Measurements from ENCODE around the gene PRTFDC1. TPM values are rescaled to one million over a fixed set of nuclear protein-coding genes. Genes with fewer than 3 reads are reported as not detected.
"Not testable (repeated sequence)": the region's sequence is repeated elsewhere in the genome, so short reads cannot be mapped to it uniquely, and the experiment has no call there.

Gene PRTFDC1
- total RNA-seq, 2 donors from 2014 or later, result 0.69 TPM; not detected in 1

DNA sequence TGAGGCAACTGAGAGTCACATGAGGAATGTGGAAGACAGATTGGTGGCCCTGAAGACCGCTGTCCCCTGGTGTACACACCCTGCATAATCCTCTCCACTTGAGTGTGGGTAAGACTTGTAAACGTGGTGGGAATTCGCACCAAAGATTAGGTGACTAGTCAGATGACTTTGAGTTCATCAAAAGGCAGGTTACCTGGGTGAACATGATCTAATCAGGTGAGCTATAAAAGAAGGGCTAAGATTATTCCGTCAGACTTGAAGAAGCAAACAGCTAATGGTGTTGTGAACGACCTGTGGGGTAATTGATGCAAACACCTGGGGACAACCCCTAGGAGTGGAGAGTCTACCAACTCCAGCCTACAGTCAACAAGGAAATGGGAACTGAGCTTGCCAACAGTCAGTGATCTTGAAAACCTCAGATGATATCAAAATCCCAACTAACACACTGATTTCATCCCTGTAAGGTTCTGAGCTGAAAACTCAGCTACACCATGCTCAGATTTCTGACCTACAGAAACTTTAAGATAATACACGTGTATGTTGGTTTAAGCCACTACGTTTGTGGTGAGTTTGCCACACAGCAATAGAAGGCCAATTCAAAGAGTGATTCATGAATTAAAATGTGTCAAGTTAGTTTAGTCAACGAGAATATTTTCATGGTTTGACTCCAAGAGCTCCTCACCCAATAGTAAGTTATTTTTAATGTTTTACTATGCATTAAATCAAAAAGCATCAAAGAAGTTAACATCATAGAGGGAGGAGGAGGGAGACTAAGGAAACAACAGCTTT, 16.7 kb downstream of the PRTFDC1 start:
- Mint-ChIP-seq H3K27ac (no peak overlapping the region), H3K27me3 (no peaks in the 10 kb centered on the region), H3K4me3 (no peak overlapping the region), H3K36me3 (no peaks in the 10 kb centered on the region), H3K9me3 (no peaks in the 10 kb centered on the region), H3K4me1 (ENCODE audit: low read depth in 2 of 2) (peaks cover 0 to 12% of the 10 kb centered on the region in 2 donors)
- DNase-seq (ENCODE audit: low spot score), result no peak
- ATAC-seq, result peak in 1 of 2 donors; percentile 24

DNA sequence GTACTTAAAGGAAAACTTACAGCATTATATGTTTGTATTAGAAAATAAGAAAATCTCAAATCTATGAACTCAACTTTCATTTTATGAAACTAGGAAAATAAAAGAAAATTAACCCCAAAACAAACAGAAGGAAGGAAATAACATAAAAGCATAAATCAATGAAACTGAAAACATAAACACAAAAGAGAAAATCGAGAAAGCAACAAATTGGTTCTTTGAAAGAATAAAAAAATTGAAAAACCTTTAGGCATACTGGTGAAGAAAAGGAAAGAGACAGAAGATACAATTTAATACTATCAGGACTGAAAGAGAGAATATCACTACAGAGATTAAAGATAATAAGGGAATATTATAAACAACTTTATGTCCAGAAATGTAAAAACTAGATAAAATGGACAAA, 21.2 kb downstream of the PRTFDC1 start:
- Mint-ChIP-seq H3K4me1 (ENCODE audit: low read depth in 2 of 2) (peaks cover 6 to 16% of the 10 kb centered on the region in 2 donors), H3K9me3 (no peaks in the 10 kb centered on the region), H3K36me3 (no peaks in the 10 kb centered on the region), H3K27ac (no peak overlapping the region), H3K4me3 (no peak overlapping the region), H3K27me3 (no peaks in the 10 kb centered on the region)
- DNase-seq (ENCODE audit: low spot score) (no peak), ATAC-seq (no peak)

GRCh38 chr10:24930427-24930826, 22.0 kb downstream of the PRTFDC1 start:
- Mint-ChIP-seq H3K36me3 (no peaks in the 10 kb centered on the region), H3K9me3 (no peaks in the 10 kb centered on the region), H3K4me1 (ENCODE audit: low read depth in 2 of 2) (peaks cover 6 to 10% of the 10 kb centered on the region in 2 donors), H3K27me3 (no peaks in the 10 kb centered on the region), H3K27ac (no peak overlapping the region), H3K4me3 (no peak overlapping the region)
- ATAC-seq (no peak), DNase-seq (ENCODE audit: low spot score) (no peak)

GRCh38 chr10:24929904-24930303, 22.5 kb downstream of the PRTFDC1 start:
- no peak overlapping the region for H3K27ac Mint-ChIP-seq

GRCh38 chr10:24929056-24929544, 23.3 kb downstream of the PRTFDC1 start:
- H3K27me3 Mint-ChIP-seq, result no peaks in the 10 kb centered on the region
- peaks cover 6 to 10% of the 10 kb centered on the region in 2 donors for H3K4me1 Mint-ChIP-seq (ENCODE audit: low read depth in 2 of 2)
- H3K27ac Mint-ChIP-seq, result no peak overlapping the region
- H3K9me3 Mint-ChIP-seq, result peaks cover under 1% of the 10 kb centered on the region
- H3K4me3 Mint-ChIP-seq, result no peak overlapping the region
- peaks cover 3% of the 10 kb centered on the region for H3K36me3 Mint-ChIP-seq
- no peak for ATAC-seq
- DNase-seq (ENCODE audit: low spot score), result no peak

More at GRCh38 chr10:24929904-24930303, 22.5 kb downstream of the PRTFDC1 start:
- H3K36me3 Mint-ChIP-seq, result no peaks in the 10 kb centered on the region
- H3K27me3 Mint-ChIP-seq, result no peaks in the 10 kb centered on the region
- H3K9me3 Mint-ChIP-seq, result no peaks in the 10 kb centered on the region
- peaks cover 6 to 9% of the 10 kb centered on the region in 2 donors for H3K4me1 Mint-ChIP-seq (ENCODE audit: low read depth in 2 of 2)
- no peak overlapping the region for H3K4me3 Mint-ChIP-seq
- ATAC-seq (no peak), DNase-seq (ENCODE audit: low spot score) (no peak)

- no peak for DNase-seq (ENCODE audit: low spot score)
- ATAC-seq, result no peak
- Mint-ChIP-seq H3K4me3 (no peak overlapping the region), H3K36me3 (peaks cover 12% of the 10 kb centered on the region), H3K27me3 (no peaks in the 10 kb centered on the region), H3K4me1 (ENCODE audit: low read depth in 2 of 2) (peaks cover 6 to 15% of the 10 kb centered on the region in 2 donors), H3K9me3 (peaks cover 5% of the 10 kb centered on the region), H3K27ac (no peak overlapping the region)
Measured at GRCh38 chr10:24928163-24928562, 24.2 kb downstream of the PRTFDC1 start.

- ATAC-seq, result no peak
- peaks cover 5% of the 10 kb centered on the region for H3K9me3 Mint-ChIP-seq
- H3K27me3 Mint-ChIP-seq, result no peaks in the 10 kb centered on the region
Measured at GRCh38 chr10:24926557-24926956, 25.8 kb downstream of the PRTFDC1 start.

GRCh38 chr10:24925799-24926198, 26.6 kb downstream of the PRTFDC1 start:
- Mint-ChIP-seq H3K4me1 (ENCODE audit: low read depth in 2 of 2) (peaks cover 19 to 23% of the 10 kb centered on the region in 2 donors), H3K27me3 (no peaks in the 10 kb centered on the region), H3K4me3 (no peak overlapping the region), H3K9me3 (peaks cover 5% of the 10 kb centered on the region), H3K27ac (no peak overlapping the region), H3K36me3 (peaks cover 12% of the 10 kb centered on the region)
- DNase-seq (ENCODE audit: low spot score), result no peak
- no peak for ATAC-seq

More at GRCh38 chr10:24926557-24926956, 25.8 kb downstream of the PRTFDC1 start:
- H3K27ac Mint-ChIP-seq, result no peak overlapping the region
- DNase-seq (ENCODE audit: low spot score), result no peak
- peaks cover 11 to 15% of the 10 kb centered on the region in 2 donors for H3K4me1 Mint-ChIP-seq (ENCODE audit: low read depth in 2 of 2)
- H3K4me3 Mint-ChIP-seq, result no peak overlapping the region
- H3K36me3 Mint-ChIP-seq, result peaks cover 12% of the 10 kb centered on the region

DNA sequence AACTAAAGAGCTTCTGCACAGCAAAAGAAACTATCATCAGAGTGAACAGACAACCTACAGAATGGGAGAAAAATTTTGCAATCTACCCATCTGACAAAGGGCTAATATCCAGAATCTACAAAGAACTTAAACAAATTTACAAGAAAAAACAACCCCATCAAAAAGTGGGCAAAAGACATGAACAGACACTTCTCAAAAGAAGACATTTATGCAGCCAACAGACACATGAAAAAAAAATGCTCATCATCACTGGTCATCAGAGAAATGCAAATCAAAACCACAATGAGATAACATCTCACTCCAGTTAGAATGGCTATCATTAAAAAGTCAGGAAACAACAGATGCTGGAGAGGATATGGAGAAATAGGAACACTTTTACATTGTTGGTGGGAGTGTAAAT, 27.9 kb downstream of the PRTFDC1 start:
- DNase-seq (ENCODE audit: low spot score); ATAC-seq; H3K4me3 Mint-ChIP-seq; H3K27ac Mint-ChIP-seq; H3K9me3 Mint-ChIP-seq; H3K27me3 Mint-ChIP-seq: not testable (repeated sequence)
- peaks cover 18 to 23% of the 10 kb centered on the region in 2 donors for H3K4me1 Mint-ChIP-seq (ENCODE audit: low read depth in 2 of 2)
- peaks cover 16% of the 10 kb centered on the region for H3K36me3 Mint-ChIP-seq

DNA sequence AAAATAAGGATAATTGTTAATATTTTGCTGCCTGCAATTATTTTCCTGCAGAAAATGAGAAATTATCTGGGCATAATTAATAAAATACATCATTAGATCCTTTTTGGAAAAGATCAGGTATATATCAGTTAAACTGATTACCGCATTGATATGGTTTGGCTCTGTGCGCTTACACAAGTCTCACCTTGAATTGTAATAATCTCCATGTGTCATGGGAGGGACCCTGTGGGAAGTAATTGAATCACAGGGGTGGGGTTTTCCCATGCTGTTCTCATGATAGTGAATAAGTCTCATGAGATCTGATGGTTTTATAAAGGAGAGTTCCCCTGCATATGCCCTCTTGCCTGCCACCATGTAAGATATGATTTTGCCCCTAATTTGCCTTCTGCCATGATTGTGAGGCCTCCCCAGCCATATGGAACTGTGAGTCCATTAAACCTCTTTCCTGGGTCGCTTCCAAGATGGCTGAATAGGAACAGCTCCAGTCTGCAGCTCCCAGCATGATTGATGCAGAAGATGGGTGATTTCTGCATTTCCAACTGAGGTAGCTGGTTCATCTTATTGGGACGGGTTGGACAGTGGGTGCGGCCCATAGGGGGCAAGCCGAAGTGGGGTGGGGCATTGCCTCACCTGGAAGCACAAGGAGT, 30.1 kb downstream of the PRTFDC1 start:
- not testable (repeated sequence) for H3K27me3 Mint-ChIP-seq; H3K4me3 Mint-ChIP-seq; DNase-seq (ENCODE audit: low spot score); ATAC-seq; H3K9me3 Mint-ChIP-seq; H3K27ac Mint-ChIP-seq
- Mint-ChIP-seq H3K36me3 (peaks cover 18% of the 10 kb centered on the region), H3K4me1 (ENCODE audit: low read depth in 2 of 2) (peaks cover 14 to 17% of the 10 kb centered on the region in 2 donors)

DNA sequence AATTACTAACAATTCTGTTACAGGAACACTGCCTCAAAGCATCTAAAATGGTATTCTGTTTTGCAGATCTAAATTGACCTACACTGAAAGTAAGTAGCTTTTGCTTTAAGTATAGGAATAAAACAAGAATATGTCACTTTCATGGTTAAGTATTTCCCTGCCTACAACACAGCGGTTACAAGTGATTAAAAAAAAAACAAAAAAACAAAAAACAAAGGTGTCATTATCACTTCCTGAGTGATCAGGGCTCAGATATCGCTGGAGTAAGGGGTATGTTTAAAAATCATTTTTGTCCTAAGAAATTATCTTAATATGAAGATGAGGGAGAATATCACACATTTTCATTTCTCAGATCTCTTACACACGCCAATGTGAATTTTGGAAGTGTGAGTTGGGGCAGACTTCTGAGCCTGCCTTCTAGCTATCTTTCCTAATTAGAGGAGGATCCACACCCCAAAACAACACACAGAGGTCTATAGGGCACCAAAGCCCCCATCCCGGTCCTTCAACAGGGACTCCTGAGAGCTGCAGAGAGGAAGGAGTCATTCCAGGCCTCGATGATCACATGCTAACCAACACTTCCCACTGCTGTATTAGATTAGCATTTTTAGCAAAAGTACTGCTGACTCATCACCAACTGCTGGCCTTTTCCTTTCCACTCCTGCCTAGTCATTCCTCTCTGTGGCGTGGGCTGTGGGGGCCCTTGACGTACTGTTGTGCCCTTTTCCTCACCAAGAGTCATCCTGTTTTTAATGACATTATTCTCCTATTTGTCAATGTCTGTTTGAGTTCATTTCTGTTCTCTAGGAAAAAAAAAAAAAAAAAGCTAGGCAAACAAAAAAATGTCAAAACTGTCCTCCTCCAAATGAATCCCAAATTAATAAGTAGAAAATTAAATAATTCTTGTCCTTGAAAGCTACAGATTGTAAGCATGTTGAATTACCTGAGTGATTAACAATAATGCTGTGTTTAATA, 31.2 kb downstream of the PRTFDC1 start:
- Mint-ChIP-seq H3K27me3 (no peaks in the 10 kb centered on the region), H3K27ac (peak overlapping the region; percentile 81), H3K36me3 (peaks cover 18% of the 10 kb centered on the region), H3K9me3 (peaks cover 5% of the 10 kb centered on the region), H3K4me3 (peak overlapping the region; percentile 67), H3K4me1 (ENCODE audit: low read depth in 2 of 2) (peaks cover 14 to 17% of the 10 kb centered on the region in 2 donors)
- peak; percentile 90 to 97 for ATAC-seq
- DNase-seq (ENCODE audit: low spot score), result peak; percentile 64

DNA sequence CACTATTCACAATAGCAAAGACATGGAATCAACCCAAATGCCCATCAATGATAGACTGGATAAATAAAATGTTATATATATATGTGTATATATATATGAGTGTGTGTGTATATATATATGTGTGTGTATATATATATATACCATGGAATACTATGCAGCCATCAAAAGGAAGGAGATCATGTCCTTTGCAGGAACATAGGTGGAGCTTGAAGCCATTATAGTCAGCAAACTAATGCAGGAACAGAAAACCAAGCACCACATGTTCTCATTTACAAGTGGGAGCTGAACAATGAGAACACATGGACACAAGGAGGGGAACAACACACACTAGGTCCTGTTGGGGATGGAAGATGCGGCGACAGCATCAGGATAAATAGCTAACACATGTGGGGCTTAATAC, 32.2 kb downstream of the PRTFDC1 start:
- ATAC-seq; H3K9me3 Mint-ChIP-seq; H3K4me3 Mint-ChIP-seq; H3K27me3 Mint-ChIP-seq; DNase-seq (ENCODE audit: low spot score); H3K27ac Mint-ChIP-seq: not testable (repeated sequence)
- Mint-ChIP-seq H3K36me3 (peaks cover 18% of the 10 kb centered on the region), H3K4me1 (ENCODE audit: low read depth in 2 of 2) (peaks cover 14 to 17% of the 10 kb centered on the region in 2 donors)

- H3K27ac Mint-ChIP-seq; ATAC-seq; H3K27me3 Mint-ChIP-seq; H3K9me3 Mint-ChIP-seq; H3K4me3 Mint-ChIP-seq; DNase-seq (ENCODE audit: low spot score): not testable (repeated sequence)
- H3K36me3 Mint-ChIP-seq, result peaks cover 18% of the 10 kb centered on the region
- peaks cover 14 to 17% of the 10 kb centered on the region in 2 donors for H3K4me1 Mint-ChIP-seq (ENCODE audit: low read depth in 2 of 2)
Measured at GRCh38 chr10:24919629-24920028, 32.8 kb downstream of the PRTFDC1 start.

Data from natural killer cell treated with Interleukin-12 subunit alpha and Interleukin-12 subunit beta and Interleukin-15 and Interleukin-18, amount 100 ng/mL, for 72 hours (primary cell).